ENCODE results near the gene ZBTB43.

DNA sequence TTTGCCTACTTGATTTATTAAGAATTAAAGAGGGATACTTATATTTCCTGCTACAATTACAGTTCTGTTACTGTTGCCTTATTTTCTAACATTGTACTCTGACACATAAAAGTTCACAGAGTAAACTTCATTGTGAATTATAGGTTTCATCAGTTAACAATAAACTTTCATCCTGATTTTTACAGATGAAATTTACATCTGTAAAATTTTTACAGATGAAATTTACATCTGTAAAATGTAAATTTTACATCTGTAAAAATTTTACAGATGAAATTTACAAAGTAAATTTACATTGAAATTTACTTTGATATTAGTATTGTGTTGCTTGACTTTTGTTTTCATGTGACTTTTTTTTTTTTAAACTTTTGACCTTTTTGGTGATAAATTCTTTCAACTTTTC is 9.3 kb downstream of the ZBTB43 start:
- TF ChIP-seq, protein P1, sequence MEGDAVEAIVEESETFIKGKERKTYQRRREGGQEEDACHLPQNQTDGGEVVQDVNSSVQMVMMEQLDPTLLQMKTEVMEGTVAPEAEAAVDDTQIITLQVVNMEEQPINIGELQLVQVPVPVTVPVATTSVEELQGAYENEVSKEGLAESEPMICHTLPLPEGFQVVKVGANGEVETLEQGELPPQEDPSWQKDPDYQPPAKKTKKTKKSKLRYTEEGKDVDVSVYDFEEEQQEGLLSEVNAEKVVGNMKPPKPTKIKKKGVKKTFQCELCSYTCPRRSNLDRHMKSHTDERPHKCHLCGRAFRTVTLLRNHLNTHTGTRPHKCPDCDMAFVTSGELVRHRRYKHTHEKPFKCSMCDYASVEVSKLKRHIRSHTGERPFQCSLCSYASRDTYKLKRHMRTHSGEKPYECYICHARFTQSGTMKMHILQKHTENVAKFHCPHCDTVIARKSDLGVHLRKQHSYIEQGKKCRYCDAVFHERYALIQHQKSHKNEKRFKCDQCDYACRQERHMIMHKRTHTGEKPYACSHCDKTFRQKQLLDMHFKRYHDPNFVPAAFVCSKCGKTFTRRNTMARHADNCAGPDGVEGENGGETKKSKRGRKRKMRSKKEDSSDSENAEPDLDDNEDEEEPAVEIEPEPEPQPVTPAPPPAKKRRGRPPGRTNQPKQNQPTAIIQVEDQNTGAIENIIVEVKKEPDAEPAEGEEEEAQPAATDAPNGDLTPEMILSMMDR (IDR thresholded peaks at IDR 0.05) = no peak
- TF ChIP-seq ZFX (IDR thresholded peaks at IDR 0.05; ENCODE audit: borderline replicate concordance) = no peak
